Endothelial cell (in vitro differentiated cells): Measurements from ENCODE around the gene NFIX. TPM values are rescaled to one million over a fixed set of nuclear protein-coding genes. Genes with fewer than 3 reads are reported as not detected.

Experiments used
- DNase-seq: peaks from one replicate; pipeline ENCODE4 v3.0.0; 2021; ENCODE audit warnings: low spot score
- H3K27ac Mint-ChIP-seq: one replicate; pipeline ENCODE4 v1.8.0; 2021; ENCODE audit warnings: mixed read lengths, inconsistent platforms; ENCODE audit not compliant: unreplicated experiment
- H3K27me3 Mint-ChIP-seq: one replicate; pipeline ENCODE4 v1.8.0; 2021; ENCODE audit warnings: mild to moderate bottlenecking, moderate library complexity, mixed read lengths, inconsistent platforms; ENCODE audit not compliant: unreplicated experiment
- H3K36me3 Mint-ChIP-seq: one replicate; pipeline ENCODE4 v1.8.0; 2021; ENCODE audit warnings: mild to moderate bottlenecking, low read depth, mixed read lengths, inconsistent platforms; ENCODE audit not compliant: unreplicated experiment
- H3K4me1 Mint-ChIP-seq: one replicate; pipeline ENCODE4 v1.8.0; 2021; ENCODE audit warnings: mild to moderate bottlenecking, mixed read lengths, inconsistent platforms; ENCODE audit not compliant: unreplicated experiment
- H3K4me3 Mint-ChIP-seq: one replicate; pipeline ENCODE4 v1.8.0; 2021; ENCODE audit warnings: mild to moderate bottlenecking, mixed read lengths, inconsistent platforms; ENCODE audit not compliant: unreplicated experiment
- H3K9me3 Mint-ChIP-seq: one replicate; pipeline ENCODE4 v1.8.0; 2021; ENCODE audit warnings: mixed read lengths, inconsistent platforms; ENCODE audit not compliant: unreplicated experiment
- CTCF ChIP-seq: fragments of 200-600 bp; sonication (generic); IDR thresholded peaks from one replicate; pipeline ENCODE4 v1.5.0; 2021; ENCODE audit warnings: antibody characterized with exemption; ENCODE audit not compliant: unreplicated experiment
- total RNA-seq: library from RNA; stranded (reverse); fragmentation: NEBNext Ultra II Directional; extraction: Animal tissue kit (Norgen Biotek cat#: 25700); gene quantifications from one replicate; pipeline ENCODE4 v1.2.1, GENCODE V29; 2021; ENCODE audit not compliant: unreplicated experiment

Gene NFIX
- total RNA-seq, 1 donor from 2014 or later, result 9.9 TPM

DNA sequence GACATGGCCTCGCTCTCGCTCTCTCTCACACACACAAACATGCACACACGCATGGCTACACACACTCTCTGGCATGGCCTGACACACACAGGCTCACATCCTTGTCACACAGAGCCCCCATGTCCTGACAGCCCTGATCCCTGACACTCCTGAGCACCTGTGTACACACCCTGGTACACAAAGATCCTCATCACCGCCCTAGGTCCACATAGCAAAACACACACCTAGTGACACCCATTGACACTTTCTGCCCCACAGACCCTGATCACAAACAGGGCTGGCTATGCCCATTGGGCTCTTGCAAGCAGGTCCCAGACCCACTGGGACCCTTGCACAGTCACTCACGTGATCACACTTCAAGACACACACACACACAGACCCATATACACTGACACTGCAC, 4.0 kb upstream of the NFIX start:
- H3K9me3 Mint-ChIP-seq, result no peaks in the 10 kb centered on the region
- peak overlapping the region; percentile 72 for H3K4me3 Mint-ChIP-seq
- no peak overlapping the region for H3K27ac Mint-ChIP-seq
- no peak for TF ChIP-seq CTCF
- no peak for DNase-seq
- peaks cover 21% of the 10 kb centered on the region for H3K27me3 Mint-ChIP-seq
- H3K4me1 Mint-ChIP-seq, result peaks cover 10% of the 10 kb centered on the region
- no peaks in the 10 kb centered on the region for H3K36me3 Mint-ChIP-seq

- H3K27ac Mint-ChIP-seq, result no peak overlapping the region
- H3K27me3 Mint-ChIP-seq, result peaks cover 25% of the 10 kb centered on the region
- peaks cover 6% of the 10 kb centered on the region for H3K4me1 Mint-ChIP-seq
- DNase-seq, result no peak
- no peaks in the 10 kb centered on the region for H3K36me3 Mint-ChIP-seq
- H3K4me3 Mint-ChIP-seq, result no peak overlapping the region
- no peak for TF ChIP-seq CTCF
- H3K9me3 Mint-ChIP-seq, result no peaks in the 10 kb centered on the region
Measured at GRCh38 chr19:12992729-12993128, 2.5 kb upstream of the NFIX start.

- H3K27ac Mint-ChIP-seq, result no peak overlapping the region
- no peak for DNase-seq
- no peak overlapping the region for H3K4me3 Mint-ChIP-seq
- no peaks in the 10 kb centered on the region for H3K9me3 Mint-ChIP-seq
- peaks cover under 1% of the 10 kb centered on the region for H3K36me3 Mint-ChIP-seq
- H3K27me3 Mint-ChIP-seq, result peaks cover 29% of the 10 kb centered on the region
- H3K4me1 Mint-ChIP-seq, result peaks cover 6% of the 10 kb centered on the region
- TF ChIP-seq CTCF, result no peak
Measured at GRCh38 chr19:12993562-12993961, 1.7 kb upstream of the NFIX start.

GRCh38 chr19:12995596-12996405, 526 bp downstream of the NFIX start:
- H3K9me3 Mint-ChIP-seq, result no peaks in the 10 kb centered on the region
- TF ChIP-seq CTCF, result no peak
- DNase-seq, result no peak
- peaks cover 43% of the 10 kb centered on the region for H3K27me3 Mint-ChIP-seq
- peaks cover 6% of the 10 kb centered on the region for H3K4me1 Mint-ChIP-seq
- no peak overlapping the region for H3K27ac Mint-ChIP-seq
- peaks cover 4% of the 10 kb centered on the region for H3K36me3 Mint-ChIP-seq
- H3K4me3 Mint-ChIP-seq, result no peak overlapping the region

GRCh38 chr19:12996406-12997094, 1.3 kb downstream of the NFIX start:
- DNase-seq, result no peak
- TF ChIP-seq CTCF, result no peak
- Mint-ChIP-seq H3K27me3 (peaks cover 46% of the 10 kb centered on the region), H3K4me3 (no peak overlapping the region), H3K4me1 (peaks cover 6% of the 10 kb centered on the region), H3K36me3 (peaks cover 9% of the 10 kb centered on the region), H3K27ac (no peak overlapping the region), H3K9me3 (no peaks in the 10 kb centered on the region)
